ENCODE data around the gene ANO4.

ANO4 gene

DNA sequence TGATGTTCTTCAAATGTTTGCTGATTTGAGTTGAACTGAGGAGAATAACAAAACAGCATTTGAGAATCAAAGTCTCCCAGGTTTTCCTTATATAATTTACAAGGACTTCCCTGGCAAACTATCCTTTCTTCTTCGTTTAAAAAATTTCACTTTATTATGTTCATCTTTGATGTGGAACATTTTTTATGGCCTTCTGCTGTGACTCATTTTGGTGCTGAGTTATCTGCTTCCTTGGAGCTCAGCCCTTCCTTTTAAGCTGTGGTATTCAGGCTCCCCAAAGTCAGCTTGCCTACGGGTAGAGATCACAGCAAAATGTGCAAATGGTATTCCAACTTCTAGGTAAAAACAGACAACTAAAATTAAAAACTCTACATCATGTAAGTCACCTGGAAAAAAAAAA is 1.4 kb upstream of the ANO4 start:
- no peak overlapping the region for H3K9ac ChIP-seq (ENCODE audit: low read length)
- H3K4me2 ChIP-seq (ENCODE audit: low read length), result no peak overlapping the region
- no peak overlapping the region for H3K4me3 ChIP-seq (ENCODE audit: low read depth, low read length)
- no peaks in the 10 kb centered on the region for H3K9me3 ChIP-seq (ENCODE audit: insufficient read depth, low read depth, low read length)
- H2BK12ac ChIP-seq (ENCODE audit: low read length), result no peak overlapping the region
- H4K8ac ChIP-seq (ENCODE audit: low read depth, low read length), result no peak overlapping the region
- H2BK5ac ChIP-seq (ENCODE audit: low read depth, low read length, poor library complexity), result no peak overlapping the region
- no CpG with 5 or more reads among the region's 2 CpGs for WGBS (ENCODE audit: extremely low coverage, insufficient coverage, insufficient read length)
- no peaks in the 10 kb centered on the region for H3K36me3 ChIP-seq (ENCODE audit: control insufficient read depth in 1 of 2, insufficient read depth in 2 of 2, low read length in 2 of 2)
- no peak overlapping the region for H2AK5ac ChIP-seq (ENCODE audit: low read length)
- H3K79me2 ChIP-seq (ENCODE audit: control insufficient read depth, insufficient read depth, low read length, poor library complexity), result peaks cover 1% of the 10 kb centered on the region
- no peak overlapping the region for H4K12ac ChIP-seq (ENCODE audit: low read depth, low read length)
- no peak overlapping the region for H3K14ac ChIP-seq (ENCODE audit: low read length)
- no peak overlapping the region for H2BK120ac ChIP-seq (ENCODE audit: insufficient read depth, low read length, poor library complexity)
- no peak overlapping the region for H2AFZ ChIP-seq (ENCODE audit: insufficient read depth, low read length, poor library complexity)
- no peak overlapping the region for H4K91ac ChIP-seq (ENCODE audit: low read depth, low read length)
- no peaks in the 10 kb centered on the region for H3K27me3 ChIP-seq (ENCODE audit: insufficient read depth, low read length)
- no peak overlapping the region for H3K4ac ChIP-seq (ENCODE audit: low read depth, low read length)
- no peak overlapping the region for H3K18ac ChIP-seq (ENCODE audit: low read length)
- H3K4me1 ChIP-seq (ENCODE audit: control insufficient read depth in 1 of 2, insufficient read depth in 2 of 2, low read length in 2 of 2), result peaks cover 4 to 15% of the 10 kb centered on the region in 2 experiments
- no peak overlapping the region for H3K23ac ChIP-seq (ENCODE audit: low read length)
- no peak overlapping the region for H3K27ac ChIP-seq (ENCODE audit: low read depth, low read length)
- H3K79me1 ChIP-seq (ENCODE audit: low read length), result peaks cover 10% of the 10 kb centered on the region
- DNase-seq, result no peak

DNA sequence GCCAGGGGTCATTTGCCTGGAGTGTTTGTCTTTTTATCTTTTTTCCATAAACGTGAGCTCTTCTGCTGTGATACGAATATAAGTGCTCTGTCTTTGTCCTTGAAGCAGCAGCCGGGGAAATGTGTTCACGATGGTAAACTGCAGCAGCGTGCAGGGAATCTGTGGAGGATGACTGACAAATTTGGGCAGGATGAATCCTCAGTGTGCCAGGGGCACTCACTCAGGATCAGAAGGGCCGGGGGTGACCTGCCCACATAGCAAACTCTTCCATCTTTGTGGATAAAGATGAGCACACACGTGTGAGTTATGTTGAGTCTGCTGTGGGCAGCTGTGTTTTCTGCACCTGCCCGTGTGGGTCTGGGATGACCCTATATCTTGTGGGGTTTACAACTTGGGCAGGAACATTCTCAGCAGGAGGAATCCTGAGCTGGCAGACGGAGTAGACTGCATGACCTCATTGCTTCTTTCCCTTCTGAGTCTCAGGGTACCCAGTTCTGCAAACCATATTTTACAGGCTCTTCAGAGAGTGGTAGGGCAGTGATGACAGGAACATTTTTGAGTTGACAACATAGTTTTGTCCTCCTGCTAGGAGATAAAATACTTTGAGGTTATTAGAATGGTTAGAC is 711 bp downstream of the ANO4 start:
- Histone ChIP-seq H2BK12ac (ENCODE audit: low read length) (peak overlapping the region; percentile 61), H2AFZ (ENCODE audit: insufficient read depth, low read length, poor library complexity) (no peak overlapping the region), H4K12ac (ENCODE audit: low read depth, low read length) (no peak overlapping the region), H4K8ac (ENCODE audit: low read depth, low read length) (no peak overlapping the region), H3K4me1 (ENCODE audit: control insufficient read depth in 1 of 2, insufficient read depth in 2 of 2, low read length in 2 of 2) (peaks cover 12 to 18% of the 10 kb centered on the region in 2 experiments), H3K4me3 (ENCODE audit: low read depth, low read length) (peak overlapping the region; percentile 52), H3K4me2 (ENCODE audit: low read length) (peak overlapping the region; percentile 56), H2AK5ac (ENCODE audit: low read length) (no peak overlapping the region), H2BK120ac (ENCODE audit: insufficient read depth, low read length, poor library complexity) (peak overlapping the region; percentile 57), H3K36me3 (ENCODE audit: control insufficient read depth in 1 of 2, insufficient read depth in 2 of 2, low read length in 2 of 2) (no peaks in the 10 kb centered on the region), H3K23ac (ENCODE audit: low read length) (no peak overlapping the region), H3K79me1 (ENCODE audit: low read length) (peaks cover 18% of the 10 kb centered on the region), H4K91ac (ENCODE audit: low read depth, low read length) (peak overlapping the region; percentile 84), H3K79me2 (ENCODE audit: control insufficient read depth, insufficient read depth, low read length, poor library complexity) (peaks cover 1% of the 10 kb centered on the region), H3K4ac (ENCODE audit: low read depth, low read length) (peak overlapping the region; percentile 35), H3K9me3 (ENCODE audit: insufficient read depth, low read depth, low read length) (no peaks in the 10 kb centered on the region), H3K27ac (ENCODE audit: low read depth, low read length) (peak overlapping the region; percentile 39), H3K9ac (ENCODE audit: low read length) (peak overlapping the region; percentile 16), H3K27me3 (ENCODE audit: insufficient read depth, low read length) (no peaks in the 10 kb centered on the region), H3K18ac (ENCODE audit: low read length) (peak overlapping the region; percentile 67), H2BK5ac (ENCODE audit: low read depth, low read length, poor library complexity) (peak overlapping the region; percentile 57), H3K14ac (ENCODE audit: low read length) (peak overlapping the region; percentile 46)
- WGBS (ENCODE audit: extremely low coverage, insufficient coverage, insufficient read length), result no CpG with 5 or more reads among the region's 9 CpGs
- DNase-seq, result no peak

DNA sequence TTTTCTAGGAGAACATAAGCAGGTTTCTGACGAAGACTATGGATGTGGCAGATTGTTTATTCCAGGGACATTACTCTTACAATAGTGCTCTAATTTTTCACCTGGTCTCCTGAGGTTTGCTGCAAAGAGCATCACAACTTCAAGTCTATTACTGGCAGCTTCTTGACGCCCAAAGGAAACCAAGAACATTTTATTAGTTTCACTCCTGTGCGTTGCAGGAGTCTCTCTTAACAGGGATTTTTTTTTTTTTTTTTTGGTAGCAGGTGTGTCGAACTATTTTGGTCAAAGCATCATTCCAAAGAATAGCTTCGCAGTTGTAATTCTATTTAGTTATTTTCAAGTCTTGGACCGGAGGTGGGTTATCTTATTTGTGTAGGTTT is 1.2 kb downstream of the ANO4 start:
- H3K4me3 ChIP-seq (ENCODE audit: low read depth, low read length), result no peak overlapping the region
- peak overlapping the region; percentile 56 for H3K4me2 ChIP-seq (ENCODE audit: low read length)
- no peak overlapping the region for H3K9ac ChIP-seq (ENCODE audit: low read length)
- no peak overlapping the region for H4K91ac ChIP-seq (ENCODE audit: low read depth, low read length)
- DNase-seq, result no peak
- no peak overlapping the region for H2BK120ac ChIP-seq (ENCODE audit: insufficient read depth, low read length, poor library complexity)
- no peak overlapping the region for H3K18ac ChIP-seq (ENCODE audit: low read length)
- H2AK5ac ChIP-seq (ENCODE audit: low read length), result no peak overlapping the region
- no peak overlapping the region for H3K23ac ChIP-seq (ENCODE audit: low read length)
- H3K4me1 ChIP-seq (ENCODE audit: control insufficient read depth in 1 of 2, insufficient read depth in 2 of 2, low read length in 2 of 2), result peaks cover 12 to 18% of the 10 kb centered on the region in 2 experiments
- no peak overlapping the region for H3K4ac ChIP-seq (ENCODE audit: low read depth, low read length)
- no peak overlapping the region for H4K8ac ChIP-seq (ENCODE audit: low read depth, low read length)
- H3K27me3 ChIP-seq (ENCODE audit: insufficient read depth, low read length), result no peaks in the 10 kb centered on the region
- no peaks in the 10 kb centered on the region for H3K9me3 ChIP-seq (ENCODE audit: insufficient read depth, low read depth, low read length)
- H3K79me2 ChIP-seq (ENCODE audit: control insufficient read depth, insufficient read depth, low read length, poor library complexity), result peaks cover 1% of the 10 kb centered on the region
- no peaks in the 10 kb centered on the region for H3K36me3 ChIP-seq (ENCODE audit: control insufficient read depth in 1 of 2, insufficient read depth in 2 of 2, low read length in 2 of 2)
- peaks cover 18% of the 10 kb centered on the region for H3K79me1 ChIP-seq (ENCODE audit: low read length)
- no peak overlapping the region for H4K12ac ChIP-seq (ENCODE audit: low read depth, low read length)
- H3K27ac ChIP-seq (ENCODE audit: low read depth, low read length), result no peak overlapping the region
- no peak overlapping the region for H3K14ac ChIP-seq (ENCODE audit: low read length)
- H2AFZ ChIP-seq (ENCODE audit: insufficient read depth, low read length, poor library complexity), result no peak overlapping the region
- no peak overlapping the region for H2BK12ac ChIP-seq (ENCODE audit: low read length)
- H2BK5ac ChIP-seq (ENCODE audit: low read depth, low read length, poor library complexity), result no peak overlapping the region
- WGBS (ENCODE audit: extremely low coverage, insufficient coverage, insufficient read length), result no CpG with 5 or more reads among the region's 6 CpGs

DNA sequence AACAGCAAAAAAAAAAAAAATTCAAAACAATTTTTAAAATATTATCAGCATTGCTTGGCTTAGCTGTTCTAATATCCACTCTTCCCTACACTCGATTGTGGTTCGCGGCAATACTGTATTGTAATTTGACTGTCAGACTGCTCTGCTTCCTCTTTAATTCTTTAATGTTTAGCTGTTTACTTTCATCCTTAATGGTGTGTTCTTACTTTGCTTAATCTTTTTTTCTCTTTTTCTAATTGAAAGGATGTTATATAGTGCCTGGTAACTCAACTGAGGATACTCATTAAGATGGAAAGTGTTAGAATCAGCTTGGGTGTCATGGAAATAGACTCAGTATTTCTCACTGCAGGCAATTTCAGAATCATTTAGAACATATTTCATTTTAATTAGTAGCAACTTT is 2.0 kb downstream of the ANO4 start:
- Histone ChIP-seq H3K14ac (ENCODE audit: low read length) (no peak overlapping the region), H4K91ac (ENCODE audit: low read depth, low read length) (no peak overlapping the region), H3K9me3 (ENCODE audit: insufficient read depth, low read depth, low read length) (no peaks in the 10 kb centered on the region), H3K36me3 (ENCODE audit: control insufficient read depth in 1 of 2, insufficient read depth in 2 of 2, low read length in 2 of 2) (no peaks in the 10 kb centered on the region), H2BK5ac (ENCODE audit: low read depth, low read length, poor library complexity) (no peak overlapping the region), H3K27me3 (ENCODE audit: insufficient read depth, low read length) (no peaks in the 10 kb centered on the region), H3K4me1 (ENCODE audit: control insufficient read depth in 1 of 2, insufficient read depth in 2 of 2, low read length in 2 of 2) (peaks cover 12 to 18% of the 10 kb centered on the region in 2 experiments), H4K8ac (ENCODE audit: low read depth, low read length) (no peak overlapping the region), H3K79me2 (ENCODE audit: control insufficient read depth, insufficient read depth, low read length, poor library complexity) (peaks cover 1% of the 10 kb centered on the region), H2AK5ac (ENCODE audit: low read length) (no peak overlapping the region), H2BK12ac (ENCODE audit: low read length) (no peak overlapping the region), H3K79me1 (ENCODE audit: low read length) (peaks cover 18% of the 10 kb centered on the region), H2AFZ (ENCODE audit: insufficient read depth, low read length, poor library complexity) (no peak overlapping the region), H3K18ac (ENCODE audit: low read length) (no peak overlapping the region), H2BK120ac (ENCODE audit: insufficient read depth, low read length, poor library complexity) (no peak overlapping the region), H3K4me3 (ENCODE audit: low read depth, low read length) (no peak overlapping the region), H3K23ac (ENCODE audit: low read length) (no peak overlapping the region), H3K27ac (ENCODE audit: low read depth, low read length) (no peak overlapping the region), H3K4ac (ENCODE audit: low read depth, low read length) (no peak overlapping the region), H4K12ac (ENCODE audit: low read depth, low read length) (no peak overlapping the region), H3K4me2 (ENCODE audit: low read length) (no peak overlapping the region), H3K9ac (ENCODE audit: low read length) (no peak overlapping the region)
- no peak for DNase-seq
- WGBS (ENCODE audit: extremely low coverage, insufficient coverage, insufficient read length), result no CpG with 5 or more reads among the region's 3 CpGs

Data from trophoblast cell (in vitro differentiated cells and primary cell).